ENCODE results near the gene TDRD7.

TDRD7 gene

DNA sequence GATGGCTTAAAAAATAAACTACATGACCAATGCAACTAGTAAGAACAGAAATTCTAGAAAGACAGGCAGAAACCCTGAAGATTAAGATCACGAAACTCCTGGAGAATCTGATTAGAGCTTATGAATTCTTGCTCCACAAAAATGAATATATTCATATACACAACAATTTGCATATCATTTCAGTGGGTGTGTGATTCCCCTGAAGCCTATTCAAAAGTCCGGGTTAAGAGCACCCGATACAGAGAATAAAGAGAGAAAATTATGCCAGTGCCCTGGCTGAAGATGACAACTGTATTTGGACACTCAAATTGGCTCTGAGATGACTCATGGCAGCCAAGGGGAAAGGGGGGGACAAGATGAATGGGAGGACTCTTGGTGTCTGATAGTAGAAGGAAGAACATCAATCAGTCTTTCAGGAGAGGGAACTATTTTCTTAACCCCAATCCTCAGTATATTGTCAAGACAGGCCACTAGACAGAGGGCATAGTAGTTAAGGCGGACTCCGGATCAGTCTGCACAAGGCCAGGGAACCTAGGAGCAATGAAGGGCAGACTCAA lies 95.6 kb downstream of the TDRD7 start:
- no peak for DNase-seq

GRCh38 chr9:97508852-97509251 lies 97.0 kb downstream of the TDRD7 start:
- no peak for DNase-seq

GRCh38 chr9:97510797-97511654 lies 99.1 kb downstream of the TDRD7 start:
- peak; percentile 71 for DNase-seq

DNA sequence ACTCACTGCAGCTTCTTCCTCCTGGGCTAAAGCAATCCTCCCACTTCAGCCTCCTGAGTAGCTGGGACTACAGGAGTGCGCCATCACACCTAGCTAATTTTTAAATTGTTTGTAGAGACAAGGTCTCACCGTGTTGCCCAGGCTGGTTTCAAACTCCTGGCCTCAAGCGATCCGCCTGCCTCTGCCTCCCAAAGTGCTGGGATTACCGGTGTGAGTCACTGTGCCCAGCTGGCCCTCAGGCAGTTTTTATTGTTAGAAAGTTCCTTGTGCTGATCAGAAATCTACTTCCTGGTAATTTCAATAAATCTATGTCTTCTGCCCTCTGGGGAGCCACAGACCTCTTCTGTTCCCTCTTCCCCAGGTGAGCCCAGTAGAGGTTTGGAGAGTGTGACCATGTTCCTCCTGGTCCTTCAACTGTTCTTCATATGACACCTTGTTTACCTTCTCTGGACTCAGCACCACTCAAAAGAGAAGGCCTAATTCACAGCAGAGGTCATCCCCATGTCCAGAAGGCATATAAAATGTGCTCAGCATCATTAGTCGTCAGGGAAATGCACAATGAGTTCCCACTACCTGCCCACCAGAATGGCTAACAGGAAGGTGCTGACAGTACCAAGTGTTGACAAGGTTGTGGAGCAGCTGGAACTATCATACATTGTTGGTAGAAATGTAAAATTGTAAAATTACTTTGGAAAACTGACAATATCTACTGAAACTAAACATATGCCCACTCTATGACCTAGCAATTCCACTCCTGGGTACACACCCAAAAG lies 99.9 kb downstream of the TDRD7 start:
- no peak for DNase-seq

DNA sequence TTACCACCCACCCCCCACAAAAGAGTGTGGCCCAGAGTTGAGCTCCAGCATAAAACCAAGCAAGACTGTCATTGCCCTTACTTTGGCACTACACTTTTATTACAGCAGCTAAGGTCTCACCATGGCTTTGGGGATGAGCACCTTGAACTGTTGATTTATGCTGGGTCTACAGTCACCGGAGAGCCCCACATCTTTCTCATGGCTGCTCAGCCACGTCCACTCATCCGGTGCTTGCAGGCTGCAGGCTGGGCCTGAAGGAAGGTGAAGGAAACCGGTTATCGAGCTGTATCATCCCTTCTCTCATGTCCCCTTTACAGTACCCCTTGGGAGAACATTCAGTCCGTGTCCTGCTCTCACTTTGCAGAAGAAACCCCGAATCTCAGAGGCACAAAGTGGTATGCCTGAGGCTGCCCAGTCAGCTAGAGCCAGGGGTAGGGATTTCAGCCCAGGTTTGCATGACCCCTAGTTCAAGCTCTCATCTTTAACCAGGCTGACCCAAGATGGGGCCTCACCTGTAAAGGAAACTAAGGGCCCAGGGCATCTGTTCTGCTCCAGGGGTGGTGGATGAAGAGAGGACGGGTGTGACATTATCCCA lies 101.2 kb downstream of the TDRD7 start:
- no peak for DNase-seq

- DNase-seq = no peak
Observed at GRCh38 chr9:97514531-97514930, 102.6 kb downstream of the TDRD7 start.

GRCh38 chr9:97515662-97516061 lies 103.8 kb downstream of the TDRD7 start:
- no peak for DNase-seq

- no peak for DNase-seq
Observed at GRCh38 chr9:97516111-97516510, 104.2 kb downstream of the TDRD7 start.

DNA sequence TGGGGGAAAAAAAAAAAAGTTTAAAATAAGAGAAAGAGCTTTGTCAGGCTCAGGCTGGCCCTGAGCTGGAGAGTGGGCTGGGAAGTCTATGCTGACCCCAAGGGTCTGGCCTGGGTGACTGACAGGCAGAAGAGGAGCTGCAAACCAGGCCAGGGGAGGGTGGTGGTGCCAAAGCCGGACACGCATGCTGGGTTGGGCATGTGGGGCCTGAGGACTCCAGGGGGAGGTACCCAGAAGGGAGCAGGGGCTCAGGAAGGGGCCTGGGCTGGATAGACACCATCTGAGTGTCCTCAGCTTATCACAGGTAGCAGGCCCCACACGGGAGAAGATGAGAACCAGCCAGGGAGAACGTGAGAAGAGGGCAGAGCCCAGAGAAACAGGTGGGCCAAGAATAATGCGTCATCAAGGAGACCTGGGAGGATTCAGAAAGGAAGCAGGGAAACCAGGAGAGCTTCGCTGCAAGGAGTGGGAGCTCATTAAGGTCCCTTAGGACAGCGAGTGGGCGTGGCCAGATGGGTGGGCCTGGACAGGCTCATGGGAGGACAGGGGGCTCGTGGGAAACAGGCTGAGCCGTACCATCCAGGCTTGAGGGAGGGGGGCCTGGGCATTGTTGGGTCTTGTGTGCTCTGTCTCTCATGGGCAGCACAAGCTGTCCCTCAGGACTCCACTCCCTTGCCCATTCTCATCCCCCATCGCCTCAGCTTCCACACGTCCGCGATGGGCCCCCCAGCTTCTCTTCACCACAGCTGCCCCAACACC lies 105.6 kb downstream of the TDRD7 start:
- no peak for DNase-seq

GRCh38 chr9:97518166-97518908 lies 106.4 kb downstream of the TDRD7 start:
- DNase-seq = no peak

DNA sequence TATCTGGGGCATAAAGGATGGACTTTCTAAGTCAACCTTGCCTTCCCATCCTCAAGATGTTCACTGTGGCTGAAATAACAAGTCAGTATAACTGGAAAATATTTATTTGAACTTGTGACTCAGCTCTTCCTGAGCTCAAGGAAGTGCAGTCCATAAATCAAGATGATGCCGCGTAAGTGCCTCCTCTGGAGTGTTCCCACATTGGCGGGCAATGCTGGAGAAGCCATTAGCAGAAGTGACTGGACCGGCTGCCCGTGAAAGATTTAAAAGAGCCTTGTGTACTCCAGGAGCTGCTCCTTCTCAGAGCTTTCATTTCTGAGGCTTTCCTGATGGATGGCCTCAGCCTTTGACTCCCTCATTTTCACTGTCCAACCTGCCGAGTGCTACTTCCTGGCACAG lies 107.0 kb downstream of the TDRD7 start:
- peak; percentile 83 for DNase-seq

GRCh38 chr9:97519441-97519970 lies 107.6 kb downstream of the TDRD7 start:
- DNase-seq = no peak

GRCh38 chr9:97521576-97522333 lies 109.9 kb downstream of the TDRD7 start:
- no peak for DNase-seq

- DNase-seq = no peak
Observed at GRCh38 chr9:97524424-97524823, 112.5 kb downstream of the TDRD7 start.

DNA sequence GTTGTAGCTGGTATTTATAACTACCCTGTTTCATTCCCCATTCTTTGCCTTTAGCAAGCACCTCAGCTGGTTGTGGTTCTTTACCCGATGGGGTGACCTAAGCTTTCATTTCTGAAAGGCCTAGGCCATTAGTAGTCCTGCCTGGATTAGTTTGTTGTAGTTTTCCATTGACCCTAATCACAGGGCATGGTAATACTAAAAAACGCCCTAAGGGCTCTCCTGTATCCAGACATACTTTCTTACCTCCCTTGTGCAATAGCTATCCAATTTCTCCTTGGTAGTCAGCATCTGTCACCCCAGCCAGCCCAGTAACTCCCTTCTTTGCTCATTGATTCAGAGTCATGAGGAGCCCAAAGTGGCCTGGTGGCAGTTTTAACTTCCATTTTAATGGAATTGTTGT lies 113.6 kb downstream of the TDRD7 start:
- peak; percentile 76 for DNase-seq

GRCh38 chr9:97526895-97527575 lies 115.1 kb downstream of the TDRD7 start:
- DNase-seq = no peak

- DNase-seq = no peak
Observed at GRCh38 chr9:97527626-97528528, 116.0 kb downstream of the TDRD7 start.

- no peak for DNase-seq
Observed at GRCh38 chr9:97528529-97529230, 116.8 kb downstream of the TDRD7 start.
